Measurements from ENCODE around the gene ADGRA3. TPM values are rescaled to one million over a fixed set of nuclear protein-coding genes. Genes with fewer than 3 reads are reported as not detected.

ADGRA3 gene
- total and polyA plus RNA-seq, 2 experiments from 2014 or later: 16.2 to 73.9 TPM

DNA sequence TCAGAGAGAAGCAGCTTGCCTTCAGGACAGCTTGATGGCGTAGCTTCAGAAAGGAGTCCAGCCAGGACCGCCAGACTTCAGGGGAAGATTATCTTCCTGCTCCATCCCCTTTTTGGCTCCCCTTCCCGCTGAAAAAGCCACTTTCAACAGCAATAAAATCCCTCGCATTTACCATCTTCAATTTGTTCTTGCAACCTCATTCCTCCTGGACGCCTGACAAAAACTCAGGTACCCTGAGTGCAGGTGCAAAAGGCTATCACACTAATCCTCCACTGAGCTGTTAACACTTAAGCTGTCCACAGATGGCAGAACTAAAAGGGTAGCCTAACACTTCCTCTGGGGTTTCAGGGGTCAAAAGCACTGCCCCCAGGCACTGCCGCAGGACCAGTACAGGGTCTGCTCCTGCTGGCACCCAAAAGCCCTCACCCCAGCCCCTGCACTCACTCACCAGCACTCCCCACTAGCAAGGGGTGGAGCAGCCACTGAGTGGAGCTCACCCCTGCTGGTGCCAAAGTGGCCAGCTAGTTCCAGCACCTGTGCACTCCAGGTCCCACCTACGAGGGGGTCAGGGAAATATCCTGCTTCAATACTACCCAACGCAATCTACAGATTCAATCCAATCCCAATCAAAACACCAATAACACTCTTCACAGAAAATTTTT, 145.8 kb downstream of the ADGRA3 start:
- H4K20me1 ChIP-seq (replicated peaks; ENCODE audit: insufficient read depth): no peaks in the 10 kb centered on the region
- H2AFZ ChIP-seq: no peak overlapping the region
- H3K4me2 ChIP-seq: no peak overlapping the region
- H3K4me1 ChIP-seq (ENCODE audit: insufficient read depth): no peaks in the 10 kb centered on the region
- no peaks in the 10 kb centered on the region for H3K27me3 Mint-ChIP-seq (ENCODE audit: insufficient read depth, low read depth, poor library complexity)
- no peak overlapping the region for H3K27ac ChIP-seq (ENCODE audit: low read depth)
- H3K9me3 Mint-ChIP-seq: no peaks in the 10 kb centered on the region
- H3F3A ChIP-seq (replicated peaks; ENCODE audit: low read depth): no peaks in the 10 kb centered on the region
- no peaks in the 10 kb centered on the region for H3K27me3 ChIP-seq (ENCODE audit: insufficient read depth)
- ATAC-seq (peak; percentile 68), DNase-seq (ENCODE audit: low spot score) (peak; percentile 6)
- no peak overlapping the region for H3K4me3 Mint-ChIP-seq
- TF ChIP-seq CREB1 (CRISPR knock-in tag; IDR thresholded peaks at IDR 0.05; ENCODE audit: low read depth) (no peak), NANOG (IDR thresholded peaks at IDR 0.05; ENCODE audit: borderline replicate concordance) (no peak), CTCF (conservative IDR thresholded peaks at IDR 0.05; ENCODE audit: low read depth in 2 of 2) (no peak), EZH2phosphoT487 (IDR thresholded peaks at IDR 0.05; ENCODE audit: unreplicated experiment) (no peak), ZNF331 (CRISPR knock-in tag; IDR thresholded peaks at IDR 0.05; ENCODE audit: low read depth) (no peak), ZNF114 (CRISPR knock-in tag; IDR thresholded peaks at IDR 0.05) (no peak), JUNB (IDR thresholded peaks at IDR 0.05; ENCODE audit: unreplicated experiment) (no peak), STAT1 (IDR thresholded peaks at IDR 0.05; ENCODE audit: unreplicated experiment) (no peak), POLR2AphosphoS5 (IDR thresholded peaks at IDR 0.05; ENCODE audit: low read depth) (no peak), EZH2 (IDR thresholded peaks at IDR 0.05; ENCODE audit: low read depth, unreplicated experiment) (no peak)
- TF ChIP-seq, protein P1, sequence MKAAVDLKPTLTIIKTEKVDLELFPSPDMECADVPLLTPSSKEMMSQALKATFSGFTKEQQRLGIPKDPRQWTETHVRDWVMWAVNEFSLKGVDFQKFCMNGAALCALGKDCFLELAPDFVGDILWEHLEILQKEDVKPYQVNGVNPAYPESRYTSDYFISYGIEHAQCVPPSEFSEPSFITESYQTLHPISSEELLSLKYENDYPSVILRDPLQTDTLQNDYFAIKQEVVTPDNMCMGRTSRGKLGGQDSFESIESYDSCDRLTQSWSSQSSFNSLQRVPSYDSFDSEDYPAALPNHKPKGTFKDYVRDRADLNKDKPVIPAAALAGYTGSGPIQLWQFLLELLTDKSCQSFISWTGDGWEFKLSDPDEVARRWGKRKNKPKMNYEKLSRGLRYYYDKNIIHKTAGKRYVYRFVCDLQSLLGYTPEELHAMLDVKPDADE (IDR thresholded peaks at IDR 0.05): no peak
- TF ChIP-seq, protein P2, sequence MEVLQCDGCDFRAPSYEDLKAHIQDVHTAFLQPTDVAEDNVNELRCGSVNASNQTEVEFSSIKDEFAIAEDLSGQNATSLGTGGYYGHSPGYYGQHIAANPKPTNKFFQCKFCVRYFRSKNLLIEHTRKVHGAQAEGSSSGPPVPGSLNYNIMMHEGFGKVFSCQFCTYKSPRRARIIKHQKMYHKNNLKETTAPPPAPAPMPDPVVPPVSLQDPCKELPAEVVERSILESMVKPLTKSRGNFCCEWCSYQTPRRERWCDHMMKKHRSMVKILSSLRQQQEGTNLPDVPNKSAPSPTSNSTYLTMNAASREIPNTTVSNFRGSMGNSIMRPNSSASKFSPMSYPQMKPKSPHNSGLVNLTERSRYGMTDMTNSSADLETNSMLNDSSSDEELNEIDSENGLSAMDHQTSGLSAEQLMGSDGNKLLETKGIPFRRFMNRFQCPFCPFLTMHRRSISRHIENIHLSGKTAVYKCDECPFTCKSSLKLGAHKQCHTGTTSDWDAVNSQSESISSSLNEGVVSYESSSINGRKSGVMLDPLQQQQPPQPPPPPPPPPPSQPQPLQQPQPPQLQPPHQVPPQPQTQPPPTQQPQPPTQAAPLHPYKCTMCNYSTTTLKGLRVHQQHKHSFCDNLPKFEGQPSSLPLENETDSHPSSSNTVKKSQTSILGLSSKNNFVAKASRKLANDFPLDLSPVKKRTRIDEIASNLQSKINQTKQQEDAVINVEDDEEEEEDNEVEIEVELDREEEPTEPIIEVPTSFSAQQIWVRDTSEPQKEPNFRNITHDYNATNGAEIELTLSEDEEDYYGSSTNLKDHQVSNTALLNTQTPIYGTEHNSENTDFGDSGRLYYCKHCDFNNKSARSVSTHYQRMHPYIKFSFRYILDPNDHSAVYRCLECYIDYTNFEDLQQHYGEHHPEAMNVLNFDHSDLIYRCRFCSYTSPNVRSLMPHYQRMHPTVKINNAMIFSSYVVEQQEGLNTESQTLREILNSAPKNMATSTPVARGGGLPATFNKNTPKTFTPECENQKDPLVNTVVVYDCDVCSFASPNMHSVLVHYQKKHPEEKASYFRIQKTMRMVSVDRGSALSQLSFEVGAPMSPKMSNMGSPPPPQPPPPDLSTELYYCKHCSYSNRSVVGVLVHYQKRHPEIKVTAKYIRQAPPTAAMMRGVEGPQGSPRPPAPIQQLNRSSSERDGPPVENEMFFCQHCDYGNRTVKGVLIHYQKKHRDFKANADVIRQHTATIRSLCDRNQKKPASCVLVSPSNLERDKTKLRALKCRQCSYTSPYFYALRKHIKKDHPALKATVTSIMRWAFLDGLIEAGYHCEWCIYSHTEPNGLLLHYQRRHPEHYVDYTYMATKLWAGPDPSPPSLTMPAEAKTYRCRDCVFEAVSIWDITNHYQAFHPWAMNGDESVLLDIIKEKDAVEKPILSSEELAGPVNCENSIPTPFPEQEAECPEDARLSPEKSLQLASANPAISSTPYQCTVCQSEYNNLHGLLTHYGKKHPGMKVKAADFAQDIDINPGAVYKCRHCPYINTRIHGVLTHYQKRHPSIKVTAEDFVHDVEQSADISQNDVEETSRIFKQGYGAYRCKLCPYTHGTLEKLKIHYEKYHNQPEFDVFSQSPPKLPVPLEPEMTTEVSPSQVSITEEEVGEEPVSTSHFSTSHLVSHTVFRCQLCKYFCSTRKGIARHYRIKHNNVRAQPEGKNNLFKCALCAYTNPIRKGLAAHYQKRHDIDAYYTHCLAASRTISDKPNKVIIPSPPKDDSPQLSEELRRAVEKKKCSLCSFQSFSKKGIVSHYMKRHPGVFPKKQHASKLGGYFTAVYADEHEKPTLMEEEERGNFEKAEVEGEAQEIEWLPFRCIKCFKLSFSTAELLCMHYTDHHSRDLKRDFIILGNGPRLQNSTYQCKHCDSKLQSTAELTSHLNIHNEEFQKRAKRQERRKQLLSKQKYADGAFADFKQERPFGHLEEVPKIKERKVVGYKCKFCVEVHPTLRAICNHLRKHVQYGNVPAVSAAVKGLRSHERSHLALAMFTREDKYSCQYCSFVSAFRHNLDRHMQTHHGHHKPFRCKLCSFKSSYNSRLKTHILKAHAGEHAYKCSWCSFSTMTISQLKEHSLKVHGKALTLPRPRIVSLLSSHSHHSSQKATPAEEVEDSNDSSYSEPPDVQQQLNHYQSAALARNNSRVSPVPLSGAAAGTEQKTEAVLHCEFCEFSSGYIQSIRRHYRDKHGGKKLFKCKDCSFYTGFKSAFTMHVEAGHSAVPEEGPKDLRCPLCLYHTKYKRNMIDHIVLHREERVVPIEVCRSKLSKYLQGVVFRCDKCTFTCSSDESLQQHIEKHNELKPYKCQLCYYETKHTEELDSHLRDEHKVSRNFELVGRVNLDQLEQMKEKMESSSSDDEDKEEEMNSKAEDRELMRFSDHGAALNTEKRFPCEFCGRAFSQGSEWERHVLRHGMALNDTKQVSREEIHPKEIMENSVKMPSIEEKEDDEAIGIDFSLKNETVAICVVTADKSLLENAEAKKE (CRISPR knock-in tag; IDR thresholded peaks at IDR 0.05): no peak
- TF ChIP-seq, protein P3, sequence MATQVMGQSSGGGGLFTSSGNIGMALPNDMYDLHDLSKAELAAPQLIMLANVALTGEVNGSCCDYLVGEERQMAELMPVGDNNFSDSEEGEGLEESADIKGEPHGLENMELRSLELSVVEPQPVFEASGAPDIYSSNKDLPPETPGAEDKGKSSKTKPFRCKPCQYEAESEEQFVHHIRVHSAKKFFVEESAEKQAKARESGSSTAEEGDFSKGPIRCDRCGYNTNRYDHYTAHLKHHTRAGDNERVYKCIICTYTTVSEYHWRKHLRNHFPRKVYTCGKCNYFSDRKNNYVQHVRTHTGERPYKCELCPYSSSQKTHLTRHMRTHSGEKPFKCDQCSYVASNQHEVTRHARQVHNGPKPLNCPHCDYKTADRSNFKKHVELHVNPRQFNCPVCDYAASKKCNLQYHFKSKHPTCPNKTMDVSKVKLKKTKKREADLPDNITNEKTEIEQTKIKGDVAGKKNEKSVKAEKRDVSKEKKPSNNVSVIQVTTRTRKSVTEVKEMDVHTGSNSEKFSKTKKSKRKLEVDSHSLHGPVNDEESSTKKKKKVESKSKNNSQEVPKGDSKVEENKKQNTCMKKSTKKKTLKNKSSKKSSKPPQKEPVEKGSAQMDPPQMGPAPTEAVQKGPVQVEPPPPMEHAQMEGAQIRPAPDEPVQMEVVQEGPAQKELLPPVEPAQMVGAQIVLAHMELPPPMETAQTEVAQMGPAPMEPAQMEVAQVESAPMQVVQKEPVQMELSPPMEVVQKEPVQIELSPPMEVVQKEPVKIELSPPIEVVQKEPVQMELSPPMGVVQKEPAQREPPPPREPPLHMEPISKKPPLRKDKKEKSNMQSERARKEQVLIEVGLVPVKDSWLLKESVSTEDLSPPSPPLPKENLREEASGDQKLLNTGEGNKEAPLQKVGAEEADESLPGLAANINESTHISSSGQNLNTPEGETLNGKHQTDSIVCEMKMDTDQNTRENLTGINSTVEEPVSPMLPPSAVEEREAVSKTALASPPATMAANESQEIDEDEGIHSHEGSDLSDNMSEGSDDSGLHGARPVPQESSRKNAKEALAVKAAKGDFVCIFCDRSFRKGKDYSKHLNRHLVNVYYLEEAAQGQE (IDR thresholded peaks at IDR 0.05; ENCODE audit: unreplicated experiment): no peak
- H3K4me1 Mint-ChIP-seq: peaks cover 7% of the 10 kb centered on the region
- H3K36me3 ChIP-seq (ENCODE audit: insufficient read depth): no peaks in the 10 kb centered on the region
- no peak overlapping the region for H3K27ac Mint-ChIP-seq
- no peak overlapping the region for H3K4me3 ChIP-seq
- H3K79me2 ChIP-seq (replicated peaks; ENCODE audit: insufficient read depth): no peaks in the 10 kb centered on the region
- H3K36me3 Mint-ChIP-seq (ENCODE audit: low read depth): peaks cover 4% of the 10 kb centered on the region
- H3K9me2 ChIP-seq (ENCODE audit: insufficient read depth): no peaks in the 10 kb centered on the region

Measured in GM23338 (cell line).